Mucosa of rectum (tissue), 2 donors: ENCODE data around the gene ZNF555.

ENCODE experiments used
- H3K27ac ChIP-seq, 2 donors: one replicate each; pipeline ENCODE4 v1.7.0; 2013; ENCODE audit warnings: inconsistent platforms in 2 of 2, low read depth in 2 of 2, low read length in 2 of 2
- H3K27me3 ChIP-seq, 2 donors: one replicate each; pipeline ENCODE4 v1.7.0; 2013; ENCODE audit warnings: low read length in 2 of 2; ENCODE audit not compliant: control insufficient read depth in 2 of 2, insufficient read depth in 2 of 2
- H3K36me3 ChIP-seq, 2 donors: one replicate each; pipeline ENCODE4 v1.7.0; 2013; ENCODE audit warnings: low read length in 2 of 2; ENCODE audit not compliant: control insufficient read depth in 2 of 2, insufficient read depth in 2 of 2
- H3K4me1 ChIP-seq, 2 donors: one replicate each; pipeline ENCODE4 v1.7.0; 2013; ENCODE audit warnings: low read length in 2 of 2, mild to moderate bottlenecking in 1 of 2; ENCODE audit not compliant: control insufficient read depth in 2 of 2, insufficient read depth in 2 of 2
- H3K4me3 ChIP-seq, 2 donors: one replicate each; pipeline ENCODE4 v1.7.0; 2013; ENCODE audit warnings: low read length in 2 of 2
- H3K9ac ChIP-seq, 2 donors: one replicate each; pipeline ENCODE4 v1.7.0; 2013; ENCODE audit warnings: low read length in 2 of 2, low read depth in 1 of 2, mild to moderate bottlenecking in 1 of 2
- H3K9me3 ChIP-seq, 2 donors: one replicate each; pipeline ENCODE4 v1.7.0; 2013; ENCODE audit warnings: low read length in 2 of 2; ENCODE audit not compliant: control insufficient read depth in 2 of 2
- donor health status: healthy.
- donor health status: Normal muscosa, but diverticular disease.

Gene ZNF555

GRCh38 chr19:2823646-2824045, 17.6 kb upstream of the ZNF555 start:
- H3K27me3 ChIP-seq, result no peaks in the 10 kb centered on the region
- no peak overlapping the region for H3K4me3 ChIP-seq
- H3K36me3 ChIP-seq, result peaks cover 4 to 10% of the 10 kb centered on the region in 2 donors
- no peak overlapping the region for H3K27ac ChIP-seq
- H3K9ac ChIP-seq, result no peak overlapping the region
- peaks cover 0 to 4% of the 10 kb centered on the region in 2 donors for H3K9me3 ChIP-seq
- peaks cover 3 to 5% of the 10 kb centered on the region in 2 donors for H3K4me1 ChIP-seq

DNA sequence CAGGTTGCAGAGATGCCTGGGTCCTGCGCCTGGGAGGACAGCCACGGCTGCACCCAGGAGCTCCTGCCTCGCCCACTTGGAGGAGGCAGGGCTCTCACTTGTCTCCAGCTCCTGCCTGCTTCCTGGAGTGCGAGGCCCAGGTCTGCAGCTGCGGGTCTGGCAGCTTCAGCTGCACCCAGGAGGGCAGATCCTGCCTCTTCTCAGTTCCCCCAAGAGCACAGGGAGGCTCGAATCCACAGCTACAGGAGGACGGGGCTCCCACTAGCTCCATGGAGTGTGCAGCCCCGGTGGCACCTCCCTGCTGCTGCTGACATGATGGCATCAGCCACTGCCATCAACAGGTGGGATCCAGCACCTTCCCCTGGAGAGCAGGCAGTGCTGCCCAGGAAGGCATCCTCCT, 17.1 kb upstream of the ZNF555 start:
- Histone ChIP-seq H3K9me3 (peaks cover 0 to 4% of the 10 kb centered on the region in 2 donors), H3K36me3 (peaks cover 4 to 10% of the 10 kb centered on the region in 2 donors), H3K4me1 (peaks cover 3 to 5% of the 10 kb centered on the region in 2 donors), H3K27me3 (no peaks in the 10 kb centered on the region), H3K27ac (no peak overlapping the region), H3K9ac (no peak overlapping the region), H3K4me3 (no peak overlapping the region)

DNA sequence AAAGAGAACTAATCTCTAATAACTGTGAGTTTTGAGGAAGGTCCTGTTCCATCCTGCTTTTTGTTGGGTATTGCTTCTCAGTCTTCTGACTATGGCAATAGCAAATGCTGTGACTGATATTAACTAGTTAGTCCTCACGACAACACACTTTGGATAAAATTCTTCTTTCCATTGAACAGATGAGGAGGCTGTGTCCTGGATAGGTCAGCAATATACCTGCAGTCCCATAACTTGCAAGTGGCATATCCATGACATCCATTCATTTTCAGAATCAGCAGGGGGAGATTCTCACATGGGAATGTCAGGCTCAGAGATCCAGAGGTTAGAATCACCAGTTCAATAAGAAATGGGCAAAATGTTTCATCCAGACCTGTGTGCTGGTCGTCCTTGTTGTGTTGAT, 14.3 kb upstream of the ZNF555 start:
- Histone ChIP-seq H3K4me3 (no peak overlapping the region), H3K27me3 (no peaks in the 10 kb centered on the region), H3K27ac (no peak overlapping the region), H3K4me1 (no peaks in the 10 kb centered on the region), H3K9ac (no peak overlapping the region), H3K9me3 (peaks cover 0 to 6% of the 10 kb centered on the region in 2 donors), H3K36me3 (peaks cover 4 to 10% of the 10 kb centered on the region in 2 donors)

GRCh38 chr19:2827840-2828489, 13.3 kb upstream of the ZNF555 start:
- H3K27ac ChIP-seq, result no peak overlapping the region
- H3K27me3 ChIP-seq, result no peaks in the 10 kb centered on the region
- H3K9ac ChIP-seq, result no peak overlapping the region
- H3K9me3 ChIP-seq, result peaks cover 0 to 11% of the 10 kb centered on the region in 2 donors
- no peaks in the 10 kb centered on the region for H3K4me1 ChIP-seq
- H3K36me3 ChIP-seq, result peaks cover 11 to 19% of the 10 kb centered on the region in 2 donors
- H3K4me3 ChIP-seq, result no peak overlapping the region

DNA sequence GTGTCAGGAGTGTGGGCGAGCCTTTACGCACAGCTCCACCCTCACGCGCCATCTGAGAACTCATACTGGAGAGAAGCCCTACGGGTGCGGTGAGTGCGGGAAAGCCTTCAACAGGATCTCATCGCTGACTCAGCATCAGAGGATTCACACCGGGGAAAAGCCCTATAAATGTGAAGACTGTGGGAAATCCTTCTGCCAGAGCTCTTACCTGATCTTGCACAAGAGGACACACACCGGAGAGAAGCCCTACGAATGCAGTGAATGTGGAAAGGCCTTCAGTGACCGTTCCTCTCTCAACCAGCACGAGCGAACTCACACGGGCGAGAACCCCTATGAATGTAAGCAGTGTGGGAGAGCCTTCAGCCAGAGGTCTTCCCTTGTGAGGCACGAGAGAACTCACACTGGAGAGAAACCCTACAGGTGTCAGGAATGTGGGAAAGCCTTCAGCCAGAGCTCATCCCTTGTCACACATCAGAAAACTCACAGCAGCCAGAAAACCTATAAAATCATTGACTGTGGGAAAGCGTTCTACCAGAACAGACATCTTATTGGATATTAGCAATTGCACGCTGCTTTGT, 6.9 kb upstream of the ZNF555 start:
- H3K27ac ChIP-seq, result no peak overlapping the region
- peak overlapping the region in 1 of 2 donors; percentile 16 for H3K4me3 ChIP-seq
- peaks cover 31 to 36% of the 10 kb centered on the region in 2 donors for H3K9me3 ChIP-seq
- no peaks in the 10 kb centered on the region for H3K27me3 ChIP-seq
- no peak overlapping the region for H3K9ac ChIP-seq
- peaks cover 22 to 24% of the 10 kb centered on the region in 2 donors for H3K36me3 ChIP-seq
- no peaks in the 10 kb centered on the region for H3K4me1 ChIP-seq

DNA sequence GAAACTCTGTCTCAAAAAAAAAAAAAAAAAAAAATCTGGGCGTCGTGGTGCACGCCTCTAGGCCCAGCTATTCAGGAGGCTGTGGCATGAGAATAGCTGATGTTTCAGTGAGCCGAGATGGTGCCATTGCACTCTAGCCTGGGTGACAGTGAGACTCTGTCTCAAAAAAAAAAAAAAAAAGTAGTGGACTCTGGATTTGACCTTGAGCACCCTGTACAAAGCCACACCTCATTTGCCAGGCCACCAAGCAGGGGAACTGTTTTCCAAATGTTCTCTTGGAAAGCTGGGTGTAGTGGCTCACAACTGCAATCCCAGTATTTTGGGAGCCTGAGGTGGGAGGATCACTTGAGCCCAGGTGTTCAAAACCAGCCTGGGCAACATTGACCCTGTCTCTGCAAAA, 3.8 kb upstream of the ZNF555 start:
- no peak overlapping the region for H3K9ac ChIP-seq
- H3K4me1 ChIP-seq, result peaks cover 4 to 7% of the 10 kb centered on the region in 2 donors
- no peak overlapping the region for H3K27ac ChIP-seq
- H3K27me3 ChIP-seq, result no peaks in the 10 kb centered on the region
- H3K36me3 ChIP-seq, result peaks cover 19 to 20% of the 10 kb centered on the region in 2 donors
- peaks cover 31 to 33% of the 10 kb centered on the region in 2 donors for H3K9me3 ChIP-seq
- H3K4me3 ChIP-seq, result no peak overlapping the region

DNA sequence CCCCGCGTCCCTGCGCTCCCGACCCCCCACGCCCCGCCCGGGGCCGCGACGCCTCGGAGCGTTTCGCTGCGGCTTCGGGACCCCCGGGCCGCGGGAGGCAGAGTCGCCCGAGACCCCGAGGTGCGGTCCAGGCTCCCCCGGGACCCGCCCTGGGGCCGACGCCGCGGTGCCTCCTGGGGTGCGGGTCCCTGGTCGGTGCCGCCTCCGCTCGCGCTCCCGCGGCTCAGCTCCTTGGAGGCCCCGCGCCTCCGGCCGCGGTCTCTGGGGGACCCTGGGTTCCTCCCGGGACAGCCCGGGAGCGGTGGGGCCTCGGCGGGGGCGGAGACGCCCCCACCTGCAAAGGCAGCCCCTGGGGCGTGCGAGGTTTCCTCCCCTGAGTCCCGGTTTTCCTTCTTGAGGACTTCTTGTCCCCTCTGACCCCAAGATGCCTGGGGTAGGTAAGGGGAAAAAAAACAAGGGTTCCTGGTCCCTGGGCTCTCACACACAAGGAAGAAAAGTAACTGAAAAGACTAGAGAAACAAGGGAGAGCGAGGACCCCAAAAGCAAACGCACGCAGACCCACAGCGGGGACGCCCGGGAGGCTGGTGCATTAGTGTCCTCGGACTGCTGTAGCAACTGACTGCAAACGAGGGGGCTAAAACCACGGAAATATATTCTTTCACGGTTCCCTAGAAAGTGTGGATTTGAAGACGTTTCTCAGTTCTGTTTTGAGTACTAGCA, 740 bp downstream of the ZNF555 start:
- H3K27me3 ChIP-seq, result no peaks in the 10 kb centered on the region
- peak overlapping the region; percentile 78 to 85 for H3K4me3 ChIP-seq
- H3K9me3 ChIP-seq, result peaks cover 0 to 3% of the 10 kb centered on the region in 2 donors
- peaks cover 7 to 8% of the 10 kb centered on the region in 2 donors for H3K4me1 ChIP-seq
- peak overlapping the region in 1 of 2 donors; percentile 72 for H3K27ac ChIP-seq
- H3K9ac ChIP-seq, result peak overlapping the region; percentile 15 to 74
- H3K36me3 ChIP-seq, result peaks cover 0 to 6% of the 10 kb centered on the region in 2 donors

GRCh38 chr19:2845107-2845506, 3.8 kb downstream of the ZNF555 start:
- Histone ChIP-seq H3K9ac (no peak overlapping the region), H3K9me3 (peaks cover 5 to 8% of the 10 kb centered on the region in 2 donors), H3K4me3 (no peak overlapping the region), H3K27me3 (no peaks in the 10 kb centered on the region), H3K4me1 (peaks cover 7 to 8% of the 10 kb centered on the region in 2 donors), H3K27ac (no peak overlapping the region), H3K36me3 (peaks cover 0 to 6% of the 10 kb centered on the region in 2 donors)

DNA sequence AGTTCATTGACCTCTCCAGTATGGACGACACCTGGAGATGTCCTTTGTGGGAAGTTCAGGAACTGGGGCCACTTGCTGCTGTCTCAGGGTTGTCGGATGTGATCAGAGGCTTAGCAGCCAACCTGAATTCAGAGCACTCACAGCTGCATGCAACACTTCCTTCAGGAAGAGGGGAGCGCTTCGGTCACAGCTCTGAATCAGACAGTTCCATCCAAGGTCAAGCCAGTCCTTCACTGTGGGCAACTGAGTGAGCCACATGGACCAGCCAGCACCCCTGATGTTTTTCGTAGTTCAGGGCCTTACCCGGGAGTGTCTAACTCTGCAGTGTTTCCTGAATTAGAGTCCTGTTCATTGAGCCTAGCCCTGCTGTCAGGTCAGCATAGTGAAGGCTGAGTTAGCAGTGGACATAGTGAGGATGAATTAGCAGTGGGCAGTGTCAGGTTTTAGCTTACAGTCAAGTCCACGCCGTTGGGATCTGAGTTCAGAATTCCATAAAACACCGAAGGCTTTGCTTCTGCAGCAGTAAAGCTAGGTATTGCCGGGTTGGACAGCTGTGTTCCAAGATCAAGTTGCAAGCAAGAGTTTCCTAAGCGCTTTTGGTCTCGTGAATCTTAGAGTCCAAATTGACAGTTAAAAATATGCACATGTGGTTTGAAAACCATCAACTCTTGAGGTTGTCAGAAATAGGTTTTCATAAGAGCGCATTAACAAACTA, 5.1 kb downstream of the ZNF555 start:
- peak overlapping the region in 1 of 2 donors; percentile 10 for H3K27ac ChIP-seq
- no peak overlapping the region for H3K9ac ChIP-seq
- H3K4me3 ChIP-seq, result no peak overlapping the region
- peaks cover 10 to 11% of the 10 kb centered on the region in 2 donors for H3K9me3 ChIP-seq
- H3K4me1 ChIP-seq, result peaks cover 7 to 8% of the 10 kb centered on the region in 2 donors
- peaks cover 8 to 10% of the 10 kb centered on the region in 2 donors for H3K36me3 ChIP-seq
- H3K27me3 ChIP-seq, result no peaks in the 10 kb centered on the region
